Tibial artery (tissue), 4 donors: ENCODE data around the gene PIERCE2.
"Not testable (repeated sequence)": the region's sequence is repeated elsewhere in the genome, so short reads cannot be mapped to it uniquely, and the experiment has no call there.

Experiments
- DNase-seq, 2 donors: peaks; one replicate each; pipeline ENCODE4 v3.0.0-alpha.2; 2019
- H3K27ac ChIP-seq, 2 donors: fragments of 200-600 bp; sonication (generic) in 1 of 2; 1 replicate in 1 of 2; 2 replicates in 1 of 2; pipeline ENCODE4 v1.5.1; 2018 to 2019; ENCODE audit warnings: mild to moderate bottlenecking in 1 of 2
- H3K27me3 ChIP-seq, 2 donors: fragments of 200-600 bp; sonication (generic) in 1 of 2; one replicate each; pipeline versions ENCODE4 v1.5.1 to v1.6.0; 2016 to 2019
- H3K36me3 ChIP-seq, 3 donors: fragments of 200-600 bp; sonication (generic) in 2 of 3; one replicate each; pipeline ENCODE4 v1.5.1; 2016 to 2019; ENCODE audit warnings: mild to moderate bottlenecking in 2 of 3
- H3K4me1 ChIP-seq, 4 donors: fragments of 200-600 bp; sonication (generic) in 2 of 4; 1 replicate in 3 of 4; 2 replicates in 1 of 4; pipeline ENCODE4 v1.5.1; 2016 to 2019
- H3K4me3 ChIP-seq, 2 donors: fragments of 200-600 bp; sonication (generic) in 1 of 2; 1 replicate in 1 of 2; 2 replicates in 1 of 2; pipeline ENCODE4 v1.5.1; 2018 to 2019; ENCODE audit warnings: mild to moderate bottlenecking in 2 of 2
- H3K9me3 ChIP-seq, 3 donors: fragments of 200-600 bp; sonication (generic) in 1 of 3; one replicate each; pipeline ENCODE4 v1.5.1; 2016 to 2019
- intact Hi-C: fragments of 100-400 bp; cut with DNase I; formaldehyde crosslinking; loops from one replicate; pipeline ENCODE4 v1.15.0; 2023; ENCODE audit warnings: low total_unique reads
- TF ChIP-seq, protein P1 (sequence below), 2 experiments: fragments of 200-600 bp in 1 of 2; fragments of 450-650 bp in 1 of 2; IDR thresholded peaks; one replicate each; pipeline ENCODE4 v1.5.1; 2017 to 2019; ENCODE audit warnings: antibody characterized with exemption in 2 of 2, mild to moderate bottlenecking in 1 of 2, moderate library complexity in 1 of 2

Gene PIERCE2

DNA sequence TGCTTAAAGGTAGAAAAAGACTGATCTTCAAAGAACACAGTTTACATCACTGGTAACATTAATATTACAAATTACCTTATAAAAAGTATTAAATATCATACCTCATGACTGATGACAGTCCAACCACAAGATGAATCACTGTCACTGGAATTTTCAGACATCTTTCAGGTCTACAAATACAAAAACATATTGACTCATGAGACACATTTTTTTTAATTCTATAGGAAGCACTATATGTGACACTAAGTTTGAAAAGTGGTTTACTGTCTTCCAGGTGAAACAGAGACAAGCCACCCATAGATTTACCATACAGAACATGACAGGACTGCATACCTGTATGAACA lies 19.1 kb upstream of the PIERCE2 start:
- intact Hi-C loops = no loop called here
- no peaks in the 10 kb centered on the region for H3K9me3 ChIP-seq
- no peaks in the 10 kb centered on the region for H3K4me1 ChIP-seq
- H3K36me3 ChIP-seq = peaks cover 17 to 40% (median 23%) of the 10 kb centered on the region in 3 donors
- no peak overlapping the region for H3K4me3 ChIP-seq
- DNase-seq = no peak
- H3K27me3 ChIP-seq = no peaks in the 10 kb centered on the region
- H3K27ac ChIP-seq = no peak overlapping the region
- TF ChIP-seq, protein P1, sequence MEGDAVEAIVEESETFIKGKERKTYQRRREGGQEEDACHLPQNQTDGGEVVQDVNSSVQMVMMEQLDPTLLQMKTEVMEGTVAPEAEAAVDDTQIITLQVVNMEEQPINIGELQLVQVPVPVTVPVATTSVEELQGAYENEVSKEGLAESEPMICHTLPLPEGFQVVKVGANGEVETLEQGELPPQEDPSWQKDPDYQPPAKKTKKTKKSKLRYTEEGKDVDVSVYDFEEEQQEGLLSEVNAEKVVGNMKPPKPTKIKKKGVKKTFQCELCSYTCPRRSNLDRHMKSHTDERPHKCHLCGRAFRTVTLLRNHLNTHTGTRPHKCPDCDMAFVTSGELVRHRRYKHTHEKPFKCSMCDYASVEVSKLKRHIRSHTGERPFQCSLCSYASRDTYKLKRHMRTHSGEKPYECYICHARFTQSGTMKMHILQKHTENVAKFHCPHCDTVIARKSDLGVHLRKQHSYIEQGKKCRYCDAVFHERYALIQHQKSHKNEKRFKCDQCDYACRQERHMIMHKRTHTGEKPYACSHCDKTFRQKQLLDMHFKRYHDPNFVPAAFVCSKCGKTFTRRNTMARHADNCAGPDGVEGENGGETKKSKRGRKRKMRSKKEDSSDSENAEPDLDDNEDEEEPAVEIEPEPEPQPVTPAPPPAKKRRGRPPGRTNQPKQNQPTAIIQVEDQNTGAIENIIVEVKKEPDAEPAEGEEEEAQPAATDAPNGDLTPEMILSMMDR (IDR thresholded peaks at IDR 0.05) = no peak

DNA sequence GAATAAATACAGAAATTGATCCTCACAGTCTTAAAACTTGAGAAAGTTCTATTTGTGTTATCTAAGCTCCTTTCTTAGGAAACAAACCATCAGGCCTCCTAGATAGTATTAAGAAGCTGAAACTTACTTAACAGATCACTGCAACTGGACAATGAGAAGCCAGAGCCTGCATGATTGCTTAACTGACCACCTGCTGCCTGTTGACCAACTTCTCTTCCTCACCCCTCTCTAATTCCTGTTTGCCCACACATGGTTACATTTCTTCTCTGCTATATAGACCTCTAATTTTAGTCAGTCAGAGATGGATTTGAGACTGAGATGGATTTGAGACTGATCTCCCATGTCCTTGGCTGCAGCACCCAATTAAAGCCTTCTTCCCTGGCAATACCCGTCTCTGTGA lies 13.6 kb upstream of the PIERCE2 start:
- Histone ChIP-seq H3K4me3 (no peak overlapping the region), H3K4me1 (peaks cover 0 to 15% (median 0%) of the 10 kb centered on the region in 4 donors), H3K9me3 (no peaks in the 10 kb centered on the region), H3K36me3 (peaks cover 0 to 10% (median 0%) of the 10 kb centered on the region in 3 donors), H3K27me3 (no peaks in the 10 kb centered on the region), H3K27ac (no peak overlapping the region)
- intact Hi-C loops = no loop called here
- DNase-seq = no peak
- TF ChIP-seq, protein P1 (IDR thresholded peaks at IDR 0.05) = no peak

DNA sequence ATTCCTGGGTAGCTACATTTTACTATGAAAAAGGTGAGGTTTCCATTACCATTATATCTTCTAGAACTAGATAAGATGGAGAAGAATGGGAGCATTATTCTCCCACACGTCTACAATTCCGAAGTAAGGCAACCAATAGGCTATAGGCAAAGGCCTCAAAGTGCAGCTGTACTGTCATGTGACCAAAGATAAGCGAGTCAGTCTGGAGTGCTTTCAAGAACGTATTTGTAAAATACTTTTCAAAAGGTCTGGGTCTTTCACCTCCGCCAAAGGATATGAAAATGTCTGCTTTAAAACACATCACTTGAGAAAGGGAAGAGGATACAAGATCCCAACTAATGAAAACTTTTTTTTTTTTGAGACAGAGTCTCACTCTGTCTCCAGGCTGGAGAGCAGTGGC lies 10.1 kb upstream of the PIERCE2 start:
- TF ChIP-seq, protein P1 (IDR thresholded peaks at IDR 0.05) = no peak
- peaks cover 0 to 7% (median 0%) of the 10 kb centered on the region in 3 donors for H3K36me3 ChIP-seq
- H3K27me3 ChIP-seq = no peaks in the 10 kb centered on the region
- no peak overlapping the region for H3K4me3 ChIP-seq
- no peak overlapping the region for H3K27ac ChIP-seq
- intact Hi-C loops = no loop called here
- no peak for DNase-seq
- H3K9me3 ChIP-seq = no peaks in the 10 kb centered on the region
- H3K4me1 ChIP-seq = peaks cover 0 to 26% (median 3%) of the 10 kb centered on the region in 4 donors

DNA sequence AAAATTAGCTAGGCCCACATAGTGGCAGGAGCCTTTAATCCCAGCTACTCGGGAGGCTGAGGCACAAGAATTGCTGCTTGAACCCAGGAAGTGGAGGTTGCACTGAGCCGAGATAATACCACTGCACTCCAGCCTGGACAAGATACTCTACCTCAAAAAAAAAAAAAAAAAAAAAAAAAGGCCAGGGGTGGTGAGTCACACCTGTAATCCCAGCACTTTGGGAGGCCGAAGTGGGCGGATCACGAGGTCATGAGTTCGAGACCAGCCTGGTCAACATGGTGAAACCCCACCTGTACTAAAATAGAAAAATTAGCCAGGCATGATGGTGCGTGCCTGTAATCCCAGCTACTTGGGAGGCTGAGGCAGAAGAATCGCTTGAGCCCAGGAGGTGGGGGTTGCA lies 8.2 kb upstream of the PIERCE2 start:
- intact Hi-C loops, H3K36me3 ChIP-seq, H3K27ac ChIP-seq, H3K27me3 ChIP-seq, H3K4me3 ChIP-seq, DNase-seq, H3K9me3 ChIP-seq: not testable (repeated sequence)
- H3K4me1 ChIP-seq = peaks cover 0 to 44% (median 9%) of the 10 kb centered on the region in 4 donors

DNA sequence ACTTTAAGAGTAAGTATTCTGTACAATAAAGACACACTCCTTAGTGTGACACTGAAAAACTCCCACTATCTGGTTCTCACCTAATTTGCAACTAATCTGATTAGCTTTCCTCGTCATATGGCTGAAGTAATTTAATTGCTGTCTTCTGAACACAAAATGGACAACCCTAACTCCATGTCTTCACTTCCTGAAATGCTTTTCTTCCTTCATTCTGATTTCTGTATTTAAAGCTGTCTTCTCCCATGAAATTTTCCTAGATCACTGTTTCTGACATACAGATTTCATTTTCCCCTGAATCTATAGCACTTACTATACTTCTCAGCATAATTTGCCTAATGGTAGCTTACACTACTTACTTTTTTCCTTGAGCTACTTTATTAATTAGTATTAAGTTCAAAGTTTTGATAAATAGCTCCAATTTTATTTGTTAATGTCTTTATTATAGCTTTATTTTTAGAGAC lies 6.5 kb upstream of the PIERCE2 start:
- H3K4me1 ChIP-seq = peaks cover 0 to 46% (median 17%) of the 10 kb centered on the region in 4 donors
- H3K27ac ChIP-seq = no peak overlapping the region
- TF ChIP-seq, protein P1 (IDR thresholded peaks at IDR 0.05) = no peak

DNA sequence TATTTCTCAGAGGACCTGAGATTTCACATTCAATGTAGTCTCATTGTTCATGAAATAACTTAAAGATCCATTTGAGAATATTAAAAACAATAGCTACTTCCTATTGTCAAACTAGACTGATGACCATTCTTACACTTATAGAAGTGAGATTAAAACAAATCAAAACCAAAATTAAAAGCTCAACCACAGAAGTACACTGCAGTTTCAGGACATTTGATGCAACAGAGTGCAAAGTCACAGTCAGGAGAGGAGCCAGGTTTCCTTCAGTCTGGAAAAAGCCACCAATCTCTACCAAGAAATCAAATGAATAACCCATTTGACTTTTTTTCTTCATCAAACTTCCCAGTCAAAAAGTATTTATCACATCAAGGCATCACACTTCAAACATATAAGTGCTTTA lies 5.6 kb upstream of the PIERCE2 start:
- no peak for DNase-seq

More for the DNA sequence above, 6.5 kb upstream of the PIERCE2 start:
- DNase-seq = no peak
- H3K36me3 ChIP-seq = peaks cover 0 to 7% (median 0%) of the 10 kb centered on the region in 3 donors
- H3K4me3 ChIP-seq = no peak overlapping the region
- H3K9me3 ChIP-seq = no peaks in the 10 kb centered on the region
- H3K27me3 ChIP-seq = no peaks in the 10 kb centered on the region
- intact Hi-C loops = no loop called here

More for the DNA sequence above, 5.6 kb upstream of the PIERCE2 start:
- H3K4me1 ChIP-seq = peaks cover 0 to 51% (median 17%) of the 10 kb centered on the region in 4 donors
- TF ChIP-seq, protein P1 (IDR thresholded peaks at IDR 0.05) = no peak
- peaks cover 0 to 7% (median 0%) of the 10 kb centered on the region in 3 donors for H3K36me3 ChIP-seq
- H3K9me3 ChIP-seq = no peaks in the 10 kb centered on the region
- intact Hi-C loops = no loop called here
- no peak overlapping the region for H3K4me3 ChIP-seq
- H3K27me3 ChIP-seq = no peaks in the 10 kb centered on the region
- H3K27ac ChIP-seq = no peak overlapping the region
